GM18505 (cell line): ENCODE measurements around the gene CHKB.
"Not testable (repeated sequence)": the region's sequence is repeated elsewhere in the genome, so short reads cannot be mapped to it uniquely, and the experiment has no call there.

Experiments used
- ATAC-seq: cut with Tn5 transposase; IDR thresholded peaks from one replicate; pipeline ENCODE4 v1.9.1; 2021; ENCODE audit not compliant: unreplicated experiment
- POLR2A ChIP-seq: IDR thresholded peaks from 4 replicates; pipeline ENCODE4 v1.6.1; 2011; ENCODE audit warnings: borderline replicate concordance; ENCODE audit not compliant: insufficient read depth, insufficient read length; ENCODE audit errors: extremely low read depth

CHKB gene

GRCh38 chr22:50540381-50540780, 42.3 kb downstream of the CHKB start:
- no peak for TF ChIP-seq POLR2A
- ATAC-seq = no peak

GRCh38 chr22:50537765-50538164, 44.9 kb downstream of the CHKB start:
- no peak for TF ChIP-seq POLR2A

GRCh38 chr22:50536226-50536625, 46.4 kb downstream of the CHKB start:
- TF ChIP-seq POLR2A = no peak

More at GRCh38 chr22:50537765-50538164, 44.9 kb downstream of the CHKB start:
- ATAC-seq = no peak

GRCh38 chr22:50535113-50535512, 47.5 kb downstream of the CHKB start:
- no peak for ATAC-seq
- TF ChIP-seq POLR2A = no peak

More at GRCh38 chr22:50536226-50536625, 46.4 kb downstream of the CHKB start:
- ATAC-seq = no peak

- not testable (repeated sequence) for ATAC-seq
Observed at GRCh38 chr22:50533856-50534711, 48.6 kb downstream of the CHKB start.

GRCh38 chr22:50532824-50533796, 49.5 kb downstream of the CHKB start:
- no peak for TF ChIP-seq POLR2A
- ATAC-seq = no peak

More at GRCh38 chr22:50533856-50534711, 48.6 kb downstream of the CHKB start:
- peak; percentile 20 for TF ChIP-seq POLR2A

GRCh38 chr22:50531962-50532674, 50.5 kb downstream of the CHKB start:
- TF ChIP-seq POLR2A = no peak
- ATAC-seq = no peak

- peak; percentile 51 for TF ChIP-seq POLR2A
- no peak for ATAC-seq
Observed at GRCh38 chr22:50531546-50531961, 51.1 kb downstream of the CHKB start.

- ATAC-seq = no peak
- TF ChIP-seq POLR2A = peak; percentile 84
Observed at GRCh38 chr22:50530877-50531545, 51.6 kb downstream of the CHKB start.

- ATAC-seq = no peak
- no peak for TF ChIP-seq POLR2A
Observed at GRCh38 chr22:50530580-50530876, 52.1 kb downstream of the CHKB start.

GRCh38 chr22:50529897-50530579, 52.6 kb downstream of the CHKB start, which contains the start of gene TYMP:
Gene TYMP (minus strand): TSS chr22:50530012. CDS start chr22:50529709, 303 bp downstream.
- peak; percentile 50 for TF ChIP-seq POLR2A
- no peak for ATAC-seq

- ATAC-seq = no peak
- TF ChIP-seq POLR2A = no peak
Observed at GRCh38 chr22:50529416-50529896, 53.2 kb downstream of the CHKB start.
